HG03354 (cell line): Measurements from ENCODE around the gene MYO5B.
"Not testable (repeated sequence)": the region's sequence is repeated elsewhere in the genome, so short reads cannot be mapped to it uniquely, and the experiment has no call there.

Source experiments
- ATAC-seq: cut with Tn5 transposase; IDR thresholded peaks from one replicate; pipeline ENCODE4 v1.9.1; 2021; ENCODE audit warnings: mild to moderate bottlenecking; ENCODE audit not compliant: unreplicated experiment, poor library complexity, severe bottlenecking

The MYO5B gene

DNA sequence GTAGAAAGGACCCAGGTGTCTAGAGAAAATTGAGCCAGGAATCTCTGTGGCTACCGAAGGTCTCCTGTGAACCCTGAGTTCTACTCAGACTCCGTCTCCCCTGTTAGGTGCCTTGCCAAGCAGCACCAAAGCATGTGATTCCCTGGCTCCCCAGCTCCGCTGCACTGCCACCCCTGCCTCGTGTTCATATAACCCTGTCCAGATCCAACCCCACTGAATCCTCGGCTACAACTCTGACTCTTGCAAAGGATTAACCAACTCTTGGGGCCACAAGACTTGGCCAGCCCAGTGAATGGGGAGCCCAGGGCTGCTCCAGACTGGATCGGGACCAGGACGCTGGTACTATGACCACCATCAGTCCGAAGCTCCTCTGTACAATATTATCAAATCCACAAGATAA lies 344.3 kb downstream of the MYO5B start:
- no peak for ATAC-seq

GRCh38 chr18:49849331-49850217 lies 345.4 kb downstream of the MYO5B start:
- ATAC-seq: no peak

DNA sequence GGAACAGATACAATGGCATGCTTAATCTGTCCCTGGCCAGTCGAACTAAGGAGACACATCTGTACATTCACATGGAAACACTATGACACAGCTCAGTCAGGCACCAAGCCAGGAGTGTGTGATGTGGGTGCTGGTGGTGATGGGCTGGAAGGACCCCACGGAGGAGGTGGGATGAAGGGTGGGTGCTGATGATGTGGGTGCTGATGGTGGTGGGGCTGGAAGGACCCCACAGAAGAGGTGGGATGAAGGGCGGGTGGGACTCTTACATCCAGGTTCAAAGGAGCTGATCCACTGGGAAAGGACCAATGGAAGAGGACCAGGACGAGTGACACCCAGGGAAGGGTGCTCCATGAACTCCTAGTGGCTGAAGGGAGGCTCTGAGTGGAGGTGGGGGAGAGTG lies 346.8 kb downstream of the MYO5B start:
- ATAC-seq: no peak

DNA sequence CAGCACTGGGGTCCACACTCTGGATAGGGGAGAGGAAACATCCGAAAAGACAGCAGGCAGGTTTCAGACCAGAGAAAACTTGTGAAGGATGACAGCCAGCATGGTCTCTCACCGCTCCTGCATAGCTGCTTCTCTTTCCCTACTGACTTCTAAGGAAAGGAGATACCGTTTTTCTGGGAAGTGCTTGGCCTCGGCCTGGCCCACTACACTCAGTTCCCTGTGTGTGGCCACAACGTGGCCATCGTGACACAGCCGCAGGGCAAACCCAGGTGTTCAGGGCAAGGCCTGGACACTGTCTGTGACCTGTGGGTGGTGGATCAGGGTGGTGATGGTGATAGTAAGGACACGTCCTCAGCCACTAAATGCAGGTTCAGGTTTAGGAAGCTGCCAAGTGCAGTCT lies 347.4 kb downstream of the MYO5B start:
- ATAC-seq: no peak

DNA sequence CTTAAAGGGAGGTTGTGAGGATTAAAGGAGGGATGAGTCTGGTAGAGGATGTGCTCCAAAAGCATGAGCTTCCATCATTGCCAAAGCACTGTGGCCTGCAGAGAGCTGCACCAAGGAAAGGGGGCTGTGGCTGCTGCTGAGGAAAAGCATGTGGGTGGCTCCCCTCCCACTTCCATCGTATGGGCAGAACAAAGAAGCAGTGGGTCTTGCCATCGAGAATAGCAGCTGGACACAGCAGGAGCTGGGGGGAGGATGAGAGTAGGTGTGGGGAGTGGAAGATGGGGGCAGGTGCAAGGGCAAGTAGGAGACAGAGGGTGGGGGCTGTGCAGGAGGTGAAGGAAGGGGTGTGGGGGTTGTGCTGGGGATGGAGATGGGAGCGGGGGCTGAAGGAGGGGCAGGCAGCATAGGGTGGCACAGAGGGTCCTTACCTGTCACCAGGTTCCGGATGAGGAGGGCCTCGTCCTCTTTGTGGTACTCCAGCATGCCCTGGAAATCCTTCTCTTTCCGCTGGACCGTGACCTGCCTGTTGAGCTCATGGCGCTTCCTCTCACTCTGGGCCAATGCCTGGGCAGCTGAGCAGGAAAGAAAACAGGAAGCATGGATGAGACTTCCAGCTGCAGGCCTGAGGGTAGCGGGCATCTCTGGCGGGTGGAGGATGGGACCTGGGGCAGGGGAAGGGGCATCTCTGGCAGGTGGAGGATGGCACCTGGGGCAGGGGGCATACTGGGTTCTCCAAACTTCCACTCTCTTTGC lies 348.1 kb downstream of the MYO5B start:
- ATAC-seq: no peak

DNA sequence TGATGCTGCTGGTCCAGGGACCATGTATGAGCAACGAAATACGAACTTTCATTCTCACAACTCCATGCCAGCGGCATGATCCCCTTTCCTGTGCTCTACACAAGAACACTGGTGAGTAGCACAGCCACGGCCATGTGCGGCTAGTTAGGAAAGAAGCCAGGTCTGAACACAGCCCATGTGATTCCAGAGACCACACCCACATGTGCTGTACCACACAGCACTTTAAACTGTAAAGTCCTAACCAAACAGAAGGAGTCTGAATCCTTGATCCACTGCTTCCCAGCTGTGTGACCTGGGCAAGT lies 348.6 kb downstream of the MYO5B start:
- ATAC-seq: no peak

GRCh38 chr18:49845629-49846360 lies 349.2 kb downstream of the MYO5B start:
- no peak for ATAC-seq

DNA sequence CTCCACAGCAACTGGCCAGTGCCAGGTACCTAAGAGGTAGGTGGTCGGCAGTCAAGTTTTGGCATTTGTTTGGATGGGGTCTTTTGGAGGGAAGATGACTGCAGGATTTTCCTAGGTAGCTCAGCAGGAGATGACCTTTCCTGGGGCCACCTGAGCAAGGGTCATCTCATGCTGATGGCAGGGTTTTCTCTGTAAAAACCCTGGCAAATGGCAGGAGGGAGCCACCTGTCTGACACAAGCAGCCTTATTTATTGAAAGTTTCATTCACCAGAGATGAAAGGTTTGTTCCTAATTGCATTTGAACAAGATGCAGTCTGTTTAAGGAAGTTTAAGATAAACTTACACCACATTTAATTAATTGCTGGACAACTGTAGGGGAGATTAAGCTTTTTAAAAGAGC lies 350.0 kb downstream of the MYO5B start:
- no peak for ATAC-seq

- ATAC-seq: no peak
Measured at GRCh38 chr18:49843778-49844625, 350.9 kb downstream of the MYO5B start.

DNA sequence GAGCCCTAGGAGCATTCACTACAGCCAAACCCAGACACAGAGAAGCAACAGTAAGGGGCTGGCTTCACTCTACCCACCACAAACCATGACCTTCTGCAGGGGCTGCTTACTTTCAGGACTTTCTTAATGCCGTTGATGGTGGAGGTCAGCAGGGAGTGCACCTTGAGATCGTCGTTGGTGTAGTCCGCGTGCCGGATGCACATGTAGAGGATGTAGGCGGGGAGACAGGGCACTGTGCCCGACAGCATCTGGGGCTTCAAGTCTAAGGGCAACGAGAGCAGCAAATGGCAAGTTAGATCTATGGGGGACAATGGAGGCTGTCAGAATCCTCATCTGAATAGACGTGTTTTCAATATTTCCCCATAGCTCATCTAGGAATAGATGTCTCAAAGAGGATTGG lies 351.8 kb downstream of the MYO5B start:
- ATAC-seq: no peak

GRCh38 chr18:49842656-49843055 lies 352.3 kb downstream of the MYO5B start:
- ATAC-seq: no peak

DNA sequence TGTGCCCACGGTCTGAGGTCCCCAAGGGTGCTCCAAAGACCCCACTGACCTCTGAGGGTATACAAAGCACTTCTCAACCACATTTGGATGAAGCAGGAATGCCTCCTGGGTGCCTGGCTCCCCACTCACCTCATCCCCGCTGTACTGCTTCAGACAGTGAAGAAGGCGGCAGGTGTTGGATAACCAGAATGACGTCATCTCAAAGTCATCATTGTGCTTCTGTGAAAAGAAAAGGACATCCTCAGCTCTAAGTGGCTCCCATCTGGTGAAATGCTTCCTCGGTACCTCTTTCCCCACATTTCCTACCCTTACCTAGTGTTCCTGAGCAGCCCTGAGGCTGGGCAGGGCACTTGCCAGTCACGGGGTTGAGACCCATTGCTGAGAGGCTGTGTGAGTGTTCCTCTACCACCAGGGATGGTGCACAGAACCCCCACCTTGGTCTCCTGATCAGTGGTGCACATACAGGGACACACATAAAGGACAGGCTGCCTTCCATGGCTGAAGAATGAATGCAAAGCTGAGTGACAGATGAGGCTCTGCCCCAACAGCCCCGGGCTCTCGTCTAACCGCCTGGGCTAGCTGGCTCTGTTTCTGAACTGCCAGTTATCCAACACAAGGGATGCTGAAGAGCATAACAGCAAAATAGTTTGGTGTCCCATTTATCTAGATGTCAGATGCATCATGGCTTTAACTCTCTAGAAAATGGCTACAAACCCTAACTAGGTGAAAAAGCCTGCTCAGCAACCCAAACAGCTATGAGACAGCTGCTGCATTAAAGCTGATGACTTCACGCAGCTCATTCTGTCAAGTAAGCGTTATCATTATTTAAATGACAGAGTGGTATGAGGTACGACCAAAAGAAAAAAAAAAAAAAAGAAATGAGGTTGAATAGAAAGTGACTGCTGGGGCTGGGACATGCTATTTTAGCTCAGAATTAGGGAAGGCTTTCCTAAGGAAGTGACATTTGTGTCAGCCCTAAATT lies 353.4 kb downstream of the MYO5B start:
- no peak for ATAC-seq

- no peak for ATAC-seq
Measured at GRCh38 chr18:49839012-49839411, 355.9 kb downstream of the MYO5B start.

GRCh38 chr18:49838381-49838780 lies 356.6 kb downstream of the MYO5B start:
- ATAC-seq: no peak

GRCh38 chr18:49837889-49838288 lies 357.1 kb downstream of the MYO5B start:
- ATAC-seq: no peak

GRCh38 chr18:49837316-49837835 lies 357.6 kb downstream of the MYO5B start:
- ATAC-seq: not testable (repeated sequence)

DNA sequence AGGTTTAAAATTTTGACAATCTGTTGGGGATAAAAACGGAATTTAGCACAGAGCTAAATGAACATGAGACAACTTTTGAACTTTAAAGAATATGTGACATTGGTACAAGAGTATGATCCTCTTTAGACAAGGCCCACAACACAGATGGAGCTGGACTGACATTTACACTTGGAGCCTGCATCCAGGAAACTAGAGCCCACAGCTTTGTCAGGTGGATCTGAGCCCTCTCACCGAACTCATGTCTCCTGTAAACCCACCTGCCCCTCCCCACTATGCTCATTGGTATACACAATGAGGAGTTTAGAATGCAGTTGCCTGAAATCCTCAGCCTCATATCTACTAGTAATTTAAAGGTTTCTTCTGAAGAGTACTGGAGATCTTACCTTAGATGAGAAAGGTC lies 359.5 kb downstream of the MYO5B start:
- no peak for ATAC-seq

DNA sequence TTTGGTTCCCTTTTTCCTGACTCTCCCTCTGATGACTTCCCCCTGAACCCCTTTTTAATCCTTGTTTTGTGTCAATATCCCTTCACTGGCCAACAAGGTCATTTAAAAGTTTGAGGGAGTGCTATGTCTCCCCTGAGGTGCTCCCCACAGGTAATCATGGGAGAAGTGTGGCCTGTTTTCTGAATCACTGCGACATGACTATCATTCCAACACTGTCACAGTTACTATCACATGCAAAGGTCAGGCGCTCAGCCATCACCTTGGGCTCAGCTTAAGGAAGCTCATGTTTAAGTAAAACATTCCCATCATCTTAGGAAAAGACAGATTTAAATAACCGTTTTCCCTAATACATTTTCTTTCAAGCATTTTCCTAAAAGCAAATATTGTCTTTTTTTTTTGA lies 360.7 kb downstream of the MYO5B start:
- no peak for ATAC-seq
